Measurements from ENCODE around the gene RB1. TPM values are rescaled to one million over a fixed set of nuclear protein-coding genes. Genes with fewer than 3 reads are reported as not detected.

The RB1 gene
- total RNA-seq, 1 experiment from 2014 or later, result 36.7 TPM

- TF ChIP-seq RAD21 (IDR thresholded peaks at IDR 0.05; ENCODE audit: low read depth), result no peak
- no peak for TF ChIP-seq YY1 (IDR thresholded peaks at IDR 0.05; ENCODE audit: extremely low read depth, insufficient replicate concordance, low read depth, low read length)
- TF ChIP-seq EZH2phosphoT487 (IDR thresholded peaks at IDR 0.05; ENCODE audit: borderline replicate concordance), result no peak
- TF ChIP-seq CBX3 (IDR thresholded peaks at IDR 0.05; ENCODE audit: low read depth), result no peak
- no peak for TF ChIP-seq ATF3 (IDR thresholded peaks at IDR 0.05)
- TF ChIP-seq JUND (IDR thresholded peaks at IDR 0.05), result no peak
- TF ChIP-seq FOSL1 (IDR thresholded peaks at IDR 0.05; ENCODE audit: low read depth), result no peak
- no peak for TF ChIP-seq SIN3A (IDR thresholded peaks at IDR 0.05; ENCODE audit: low read depth)
- no peak for TF ChIP-seq EGR1 (IDR thresholded peaks at IDR 0.05; ENCODE audit: low read depth)
- no peak for TF ChIP-seq POLR2A (IDR thresholded peaks at IDR 0.05; ENCODE audit: borderline replicate concordance, extremely low read depth, insufficient read depth, insufficient read length)
- TF ChIP-seq ZNF274 (IDR thresholded peaks at IDR 0.05; ENCODE audit: low read depth, low read length), result no peak
- TF ChIP-seq MAX (IDR thresholded peaks at IDR 0.05), result no peak
- RAD21 ChIA-PET (ENCODE audit: low non-redundant PET in 1 of 2, low total read pairs in 2 of 2, uncharacterized antibody in 2 of 2, unreplicated experiment in 2 of 2), result no interaction called here
- no peak overlapping the region for H3K27ac ChIP-seq (ENCODE audit: low read depth, low read length)
- no peaks in the 10 kb centered on the region for H3K9me3 ChIP-seq (ENCODE audit: control insufficient read depth in 1 of 2, insufficient read depth in 1 of 2, low read depth in 1 of 2, low read length in 2 of 2)
- H2AFZ ChIP-seq (ENCODE audit: low read depth, low read length, poor library complexity, severe bottlenecking), result no peak overlapping the region
- POLR2A ChIA-PET, result no interaction called here
- intact Hi-C loops (cut with micrococcal nuclease), result no loop called here
- no peaks in the 10 kb centered on the region for H3K4me1 ChIP-seq (ENCODE audit: control insufficient read depth in 1 of 2, insufficient read depth in 2 of 2, low read length in 2 of 2)
- no peaks in the 10 kb centered on the region for H4K20me1 ChIP-seq (ENCODE audit: insufficient read depth)
- H3K79me2 ChIP-seq (ENCODE audit: insufficient read depth, low read length), result no peaks in the 10 kb centered on the region
- no peak for ATAC-seq
- CTCF ChIA-PET, result no interaction called here
- H3K9ac ChIP-seq (ENCODE audit: low read length), result no peak overlapping the region
- DNase-seq (ENCODE audit: low read depth, low spot score), result no peak
- no TSS peak for BruUV-seq (replicated peaks)
- no peaks in the 10 kb centered on the region for H3K36me3 ChIP-seq (ENCODE audit: control insufficient read depth in 1 of 2, insufficient read depth in 2 of 2, low read length in 2 of 2)
- no peak overlapping the region for H3K4me3 ChIP-seq (replicated peaks in 1 of 2; ENCODE audit: low read depth in 1 of 2, low read length in 2 of 2)
- no peaks in the 10 kb centered on the region for H3K9me2 ChIP-seq (ENCODE audit: insufficient read depth)
- no peaks in the 10 kb centered on the region for H3K27me3 ChIP-seq (ENCODE audit: insufficient read depth, low read length)
- H3K4me2 ChIP-seq (ENCODE audit: low read length), result no peak overlapping the region
These were observed 190.3 kb downstream of the RB1 start for GRCh38 chr13:48493851-48494250.

- no peak overlapping the region for H3K4me3 ChIP-seq (replicated peaks in 1 of 2; ENCODE audit: low read depth in 1 of 2, low read length in 2 of 2)
- no peaks in the 10 kb centered on the region for H4K20me1 ChIP-seq (ENCODE audit: insufficient read depth)
- H3K9me3 ChIP-seq (ENCODE audit: control insufficient read depth in 1 of 2, insufficient read depth in 1 of 2, low read depth in 1 of 2, low read length in 2 of 2), result no peaks in the 10 kb centered on the region
- no peak overlapping the region for H3K27ac ChIP-seq (ENCODE audit: low read depth, low read length)
- H3K79me2 ChIP-seq (ENCODE audit: insufficient read depth, low read length), result no peaks in the 10 kb centered on the region
- no peaks in the 10 kb centered on the region for H3K4me1 ChIP-seq (ENCODE audit: control insufficient read depth in 1 of 2, insufficient read depth in 2 of 2, low read length in 2 of 2)
- intact Hi-C loops (cut with micrococcal nuclease), result no loop called here
- CTCF ChIA-PET, result no interaction called here
- no peak for ATAC-seq
- H3K27me3 ChIP-seq (ENCODE audit: insufficient read depth, low read length), result no peaks in the 10 kb centered on the region
- RAD21 ChIA-PET (ENCODE audit: low non-redundant PET in 1 of 2, low total read pairs in 2 of 2, uncharacterized antibody in 2 of 2, unreplicated experiment in 2 of 2), result no interaction called here
- POLR2A ChIA-PET, result no interaction called here
- TF ChIP-seq ZNF274 (IDR thresholded peaks at IDR 0.05; ENCODE audit: low read depth, low read length) (no peak), CTCF (IDR thresholded peaks at IDR 0.05 in 2 of 3, conservative IDR thresholded peaks at IDR 0.05 in 1 of 3; ENCODE audit: borderline replicate concordance in 1 of 3, insufficient read depth in 1 of 3, low read depth in 2 of 3, low read length in 2 of 3) (no peak), EZH2phosphoT487 (IDR thresholded peaks at IDR 0.05; ENCODE audit: borderline replicate concordance) (no peak), SRF (IDR thresholded peaks at IDR 0.05; ENCODE audit: low read depth) (no peak), SP1 (IDR thresholded peaks at IDR 0.05; ENCODE audit: low read depth) (no peak)
- no peaks in the 10 kb centered on the region for H3K9me2 ChIP-seq (ENCODE audit: insufficient read depth)
- no peak overlapping the region for H3K4me2 ChIP-seq (ENCODE audit: low read length)
- no peak for DNase-seq (ENCODE audit: low read depth, low spot score)
- no TSS peak for BruUV-seq (replicated peaks)
- no peaks in the 10 kb centered on the region for H3K36me3 ChIP-seq (ENCODE audit: control insufficient read depth in 1 of 2, insufficient read depth in 2 of 2, low read length in 2 of 2)
- H3K9ac ChIP-seq (ENCODE audit: low read length), result no peak overlapping the region
- H2AFZ ChIP-seq (ENCODE audit: low read depth, low read length, poor library complexity, severe bottlenecking), result no peak overlapping the region
These were observed 191.3 kb downstream of the RB1 start for GRCh38 chr13:48494874-48495273.
